K562 (cell line): ENCODE data around the gene HEY2.

Source experiments
- ARID3A ChIP-seq: IDR thresholded peaks from 2 replicates; pipeline ENCODE4 v1.6.1; 2012; ENCODE audit warnings: low read depth, low read length, improper control_type of control experiment, borderline replicate concordance
- MAFK ChIP-seq: IDR thresholded peaks from 2 replicates; pipeline ENCODE4 v1.6.1; 2011; ENCODE audit warnings: low read length, improper control_type of control experiment

GRCh38 chr6:125739364-125739763, 10.1 kb upstream of the HEY2 start:
- TF ChIP-seq MAFK (no peak), ARID3A (no peak)
